Prostate gland (tissue), 2 donors: ENCODE results near the gene RAD54L. TPM values are rescaled to one million over a fixed set of nuclear protein-coding genes. Genes with fewer than 3 reads are reported as not detected.

Source experiments
- DNase-seq: peaks from one replicate; pipeline ENCODE4 v3.0.0-alpha.2; 2019; ENCODE audit warnings: low spot score
- H3K27ac ChIP-seq, 2 donors: fragments of 200-600 bp; sonication (generic); 2 replicates each; pipeline ENCODE4 v1.5.1; 2017 to 2019
- H3K27me3 ChIP-seq: fragments of 200-600 bp; sonication (generic); replicated peaks from 2 replicates; pipeline ENCODE4 v1.5.1; 2019; ENCODE audit not compliant: insufficient read depth
- H3K36me3 ChIP-seq, 2 donors: fragments of 200-600 bp; sonication (generic); 1 replicate in 1 of 2; 2 replicates in 1 of 2; pipeline versions ENCODE4 v1.5.1 to v1.8.1; 2017 to 2019
- H3K4me1 ChIP-seq: fragments of 200-600 bp; sonication (generic); replicated peaks from 2 replicates; pipeline ENCODE4 v1.5.1; 2019
- H3K4me3 ChIP-seq, 2 donors: fragments of 200-600 bp; sonication (generic); 2 replicates each; pipeline ENCODE4 v1.5.1; 2017 to 2019
- H3K9me3 ChIP-seq: fragments of 200-600 bp; sonication (generic); 2 replicates; pipeline ENCODE4 v1.5.1; 2017
- POLR2A ChIP-seq: fragments of 450-650 bp; IDR thresholded peaks from one replicate; pipeline ENCODE4 v1.6.1; 2016; ENCODE audit warnings: antibody characterized with exemption, mild to moderate bottlenecking
- POLR2AphosphoS5 ChIP-seq: sonication (generic); formaldehyde crosslinking; IDR thresholded peaks from one replicate; pipeline ENCODE4 v1.6.1; 2017; ENCODE audit warnings: antibody characterized with exemption
- WGBS: methylation state at CpG from one replicate; pipeline ENCODE4 v1.1.5; 2018; 5-methylcytosine and 5-hydroxymethylcytosine counted together
- intact Hi-C: fragments of 100-400 bp; cut with DNase I; formaldehyde crosslinking; loops from one replicate; pipeline ENCODE4 v1.14.2; 2022
- total RNA-seq, 2 donors: library from RNA; depleted of rRNA; stranded (reverse); fragments of >200 nt; gene quantifications; one replicate each; pipeline ENCODE4 v1.1.0, GENCODE V29; 2016
- TF ChIP-seq, protein P1 (sequence below), 4 experiments: fragments of 200-600 bp in 2 of 4; fragments of 450-650 bp in 2 of 4; sonication (generic) in 2 of 4; IDR thresholded peaks; 1 replicate in 3 of 4; 2 replicates in 1 of 4; pipeline ENCODE4 v1.5.1; 2016 to 2019; ENCODE audit warnings: antibody characterized with exemption in 4 of 4, mild to moderate bottlenecking in 2 of 4, moderate library complexity in 2 of 4

RAD54L gene
- total RNA-seq, 2 donors from 2014 or later: 8.2 to 8.4 TPM

DNA sequence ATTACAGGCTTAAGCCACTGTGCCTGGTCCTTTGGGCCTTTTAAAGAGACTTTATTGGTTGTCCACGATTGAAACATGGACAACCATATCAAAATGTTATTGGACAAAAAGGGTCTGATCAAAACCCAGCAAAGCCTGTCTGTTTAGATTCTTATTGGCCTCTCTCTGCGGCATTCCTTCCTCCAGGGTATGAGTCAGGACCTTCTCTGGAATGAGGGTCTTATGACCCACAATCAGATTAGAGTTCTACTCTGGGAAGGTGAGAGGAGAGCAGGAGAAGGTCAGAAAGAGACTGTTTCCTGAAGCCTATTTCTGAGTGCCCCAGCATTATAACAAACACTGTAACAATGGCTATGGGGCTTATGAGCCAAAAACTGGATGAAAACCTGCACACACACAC, 36.5 kb upstream of the RAD54L start:
- Histone ChIP-seq H3K9me3 (no peaks in the 10 kb centered on the region), H3K27ac (no peak overlapping the region), H3K4me1 (no peaks in the 10 kb centered on the region), H3K27me3 (no peaks in the 10 kb centered on the region), H3K36me3 (no peaks in the 10 kb centered on the region), H3K4me3 (no peak overlapping the region)
- intact Hi-C loops: no loop called here
- TF ChIP-seq POLR2AphosphoS5: no peak
- TF ChIP-seq, protein P1, sequence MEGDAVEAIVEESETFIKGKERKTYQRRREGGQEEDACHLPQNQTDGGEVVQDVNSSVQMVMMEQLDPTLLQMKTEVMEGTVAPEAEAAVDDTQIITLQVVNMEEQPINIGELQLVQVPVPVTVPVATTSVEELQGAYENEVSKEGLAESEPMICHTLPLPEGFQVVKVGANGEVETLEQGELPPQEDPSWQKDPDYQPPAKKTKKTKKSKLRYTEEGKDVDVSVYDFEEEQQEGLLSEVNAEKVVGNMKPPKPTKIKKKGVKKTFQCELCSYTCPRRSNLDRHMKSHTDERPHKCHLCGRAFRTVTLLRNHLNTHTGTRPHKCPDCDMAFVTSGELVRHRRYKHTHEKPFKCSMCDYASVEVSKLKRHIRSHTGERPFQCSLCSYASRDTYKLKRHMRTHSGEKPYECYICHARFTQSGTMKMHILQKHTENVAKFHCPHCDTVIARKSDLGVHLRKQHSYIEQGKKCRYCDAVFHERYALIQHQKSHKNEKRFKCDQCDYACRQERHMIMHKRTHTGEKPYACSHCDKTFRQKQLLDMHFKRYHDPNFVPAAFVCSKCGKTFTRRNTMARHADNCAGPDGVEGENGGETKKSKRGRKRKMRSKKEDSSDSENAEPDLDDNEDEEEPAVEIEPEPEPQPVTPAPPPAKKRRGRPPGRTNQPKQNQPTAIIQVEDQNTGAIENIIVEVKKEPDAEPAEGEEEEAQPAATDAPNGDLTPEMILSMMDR (IDR thresholded peaks at IDR 0.05): no peak
- no peak for TF ChIP-seq POLR2A
- DNase-seq: no peak
- 39% methylated on average over 2 of the region's 2 CpGs for WGBS

DNA sequence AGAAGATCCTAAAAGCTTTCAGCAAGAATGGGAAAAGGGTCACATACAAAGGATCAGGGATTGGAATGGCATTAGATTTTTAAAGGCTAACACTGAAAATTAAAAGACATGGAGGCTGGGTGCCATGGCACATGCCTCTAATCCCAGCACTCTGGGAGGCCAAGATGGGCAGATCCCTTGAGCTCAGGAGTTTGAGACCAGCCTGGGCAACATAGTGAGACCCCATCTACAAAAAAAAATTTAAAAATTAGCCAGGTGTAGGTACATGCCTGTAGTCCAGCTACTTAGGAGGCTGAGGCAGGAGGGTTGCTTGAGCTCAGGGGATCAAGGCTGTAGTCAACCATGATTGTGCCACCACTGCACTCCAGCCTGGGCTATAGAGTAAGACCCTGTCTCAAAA, 32.1 kb upstream of the RAD54L start:
- no peaks in the 10 kb centered on the region for H3K27me3 ChIP-seq
- intact Hi-C loops: no loop called here
- no peak for DNase-seq
- H3K27ac ChIP-seq: no peak overlapping the region
- H3K4me1 ChIP-seq: no peaks in the 10 kb centered on the region
- TF ChIP-seq, protein P1 (IDR thresholded peaks at IDR 0.05): no peak
- no peak for TF ChIP-seq POLR2AphosphoS5
- TF ChIP-seq POLR2A: no peak
- no peak overlapping the region for H3K4me3 ChIP-seq
- no peaks in the 10 kb centered on the region for H3K36me3 ChIP-seq
- no peaks in the 10 kb centered on the region for H3K9me3 ChIP-seq

DNA sequence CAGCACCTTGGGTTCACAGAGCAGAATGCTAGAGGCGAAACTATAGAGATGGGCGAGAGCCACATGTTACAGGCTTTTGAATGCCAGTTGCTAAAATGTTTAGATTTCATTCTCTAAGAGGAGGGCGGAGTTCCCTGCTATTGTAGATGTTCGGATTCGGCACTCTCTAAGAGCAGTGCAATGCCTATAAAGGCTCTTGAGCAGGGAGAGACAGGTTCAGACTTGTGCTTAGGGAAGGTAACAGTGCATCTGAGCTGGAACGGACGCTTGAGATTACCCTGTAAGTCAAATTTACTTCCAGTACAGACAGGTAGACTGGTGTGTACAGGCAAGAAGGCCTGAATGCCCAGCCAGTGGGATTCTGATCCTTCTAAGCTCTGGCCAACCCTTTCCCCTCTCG, 29.1 kb upstream of the RAD54L start:
- 57% methylated on average over 8 of the region's 8 CpGs for WGBS
- no peaks in the 10 kb centered on the region for H3K4me1 ChIP-seq
- H3K9me3 ChIP-seq: no peaks in the 10 kb centered on the region
- peak overlapping the region; percentile 59 to 60 for H3K27ac ChIP-seq
- H3K36me3 ChIP-seq: no peaks in the 10 kb centered on the region
- no peak overlapping the region for H3K4me3 ChIP-seq
- no peaks in the 10 kb centered on the region for H3K27me3 ChIP-seq
- TF ChIP-seq, protein P1 (IDR thresholded peaks at IDR 0.05): no peak
- TF ChIP-seq POLR2AphosphoS5: peak; percentile 84
- peak; percentile 81 for DNase-seq
- intact Hi-C loops: no loop called here

DNA sequence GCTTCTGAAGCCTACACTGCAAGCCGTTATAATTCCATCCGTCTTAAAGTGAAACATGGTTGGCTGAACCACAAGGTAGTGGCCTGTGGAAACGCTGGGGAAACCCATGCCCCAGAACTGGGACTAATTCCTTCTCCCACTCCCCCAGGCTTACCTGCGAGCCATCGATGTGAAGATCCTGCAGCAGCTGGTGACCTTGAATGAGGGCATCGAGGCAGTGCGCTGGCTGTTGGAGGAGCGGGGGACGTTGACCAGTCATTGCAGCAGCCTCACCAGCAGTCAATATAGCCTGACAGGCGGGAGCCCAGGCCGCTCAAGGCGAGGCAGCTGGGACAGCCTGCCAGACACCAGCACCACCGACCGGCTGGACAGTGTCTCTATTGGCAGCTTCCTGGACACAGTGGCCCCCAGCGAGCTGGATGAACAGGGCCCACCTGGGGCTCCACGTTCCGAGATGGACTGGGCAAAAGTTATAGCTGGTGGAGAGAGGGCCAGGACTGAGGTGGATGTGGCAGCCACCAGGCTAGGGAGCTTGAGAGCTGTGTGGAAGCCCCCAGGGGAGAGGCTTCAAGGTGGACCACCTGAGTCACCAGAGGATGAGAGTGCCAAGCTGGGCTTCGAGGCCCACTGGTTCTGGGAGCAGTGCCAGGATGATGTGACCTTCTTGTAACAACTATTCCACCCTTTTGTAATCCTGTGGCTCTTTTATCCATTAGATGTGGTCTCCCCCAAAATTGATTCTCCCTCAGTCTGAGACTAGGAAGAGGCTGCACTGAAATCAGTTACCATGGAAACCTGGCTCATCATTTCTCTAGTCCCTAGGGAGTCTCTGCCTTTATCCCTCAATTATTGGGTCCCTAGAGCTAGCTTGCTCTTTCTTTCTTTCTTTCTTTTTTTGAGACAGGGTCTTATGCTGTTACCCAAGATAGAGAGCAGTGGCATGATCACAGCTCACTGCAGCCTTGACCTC, 27.7 kb upstream of the RAD54L start:
- 80% methylated on average over 18 of the region's 18 CpGs for WGBS
- no peaks in the 10 kb centered on the region for H3K27me3 ChIP-seq
- intact Hi-C loops: loop anchor here (5.0 kb wide), 1 partner anchor 183 kb away; no protein-coding TSS in a partner anchor
- peak overlapping the region; percentile 22 to 60 for H3K27ac ChIP-seq
- DNase-seq: no peak
- H3K4me3 ChIP-seq: no peak overlapping the region
- TF ChIP-seq, protein P1 (IDR thresholded peaks at IDR 0.05): no peak
- TF ChIP-seq POLR2A: no peak
- no peak for TF ChIP-seq POLR2AphosphoS5
- no peaks in the 10 kb centered on the region for H3K4me1 ChIP-seq
- no peaks in the 10 kb centered on the region for H3K9me3 ChIP-seq
- no peaks in the 10 kb centered on the region for H3K36me3 ChIP-seq

DNA sequence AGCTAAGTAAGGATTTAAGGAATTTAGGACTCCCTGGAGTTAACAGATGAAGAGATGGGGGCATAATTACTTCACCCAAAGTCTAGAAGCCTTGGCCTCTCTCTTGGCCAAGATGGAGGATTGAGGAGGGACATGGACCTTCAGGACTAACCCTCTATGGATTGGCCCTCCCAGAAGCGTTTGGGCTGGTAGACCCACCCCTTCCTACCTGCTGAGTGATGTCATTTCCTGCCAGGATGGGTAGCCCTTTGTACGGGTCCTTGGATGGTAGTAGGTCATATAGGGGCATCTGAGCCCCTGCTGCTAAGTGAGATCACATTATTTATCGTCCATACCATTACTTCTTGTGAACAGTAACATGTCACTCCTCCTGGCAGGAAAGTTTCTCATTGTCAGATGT, 26.8 kb upstream of the RAD54L start:
- H3K27ac ChIP-seq: no peak overlapping the region
- TF ChIP-seq POLR2AphosphoS5: no peak
- H3K27me3 ChIP-seq: no peaks in the 10 kb centered on the region
- H3K36me3 ChIP-seq: no peaks in the 10 kb centered on the region
- no peaks in the 10 kb centered on the region for H3K9me3 ChIP-seq
- DNase-seq: no peak
- H3K4me3 ChIP-seq: no peak overlapping the region
- intact Hi-C loops: loop anchor here (5.0 kb wide), 1 partner anchor 184 kb away; no protein-coding TSS in a partner anchor
- 92% methylated on average over 3 of the region's 3 CpGs for WGBS
- H3K4me1 ChIP-seq: no peaks in the 10 kb centered on the region
